Cardiac ventricle fibroblast (primary cell): Measurements from ENCODE around the gene C11orf98. TPM values are rescaled to one million over a fixed set of nuclear protein-coding genes. Genes with fewer than 3 reads are reported as not detected.

ENCODE experiments used
- total RNA-seq: library from RNA; depleted of rRNA; stranded (reverse); fragments of >200 nt; gene quantifications from 2 replicates; pipeline ENCODE4 v1.2.3, GENCODE V29; 2015

Gene C11orf98
- total RNA-seq, result 24.8 and 38.0 TPM in 2 replicates

GRCh38 chr11:62665075-62665598 is at the start of gene C11orf98, which contains the start of gene CSKMT:
C11orf98 (minus strand) TSS chr11:62665210; CDS start chr11:62665169, 41 bp downstream.
CSKMT (plus strand) TSS chr11:62665312; CDS start chr11:62665880, 568 bp downstream.

GRCh38 chr11:62707277-62707861 is 42.4 kb upstream of the C11orf98 start, which contains the start of the genes BSCL2 and GNG3:
BSCL2 (minus strand) TSS chr11:62707424; CDS start chr11:62707195, 229 bp downstream.
GNG3 (plus strand) TSS chr11:62707676; CDS start chr11:62708296, 620 bp downstream.

GRCh38 chr11:62689421-62690183 is 24.6 kb upstream of the C11orf98 start, which contains the start of gene LRRN4CL:
LRRN4CL (minus strand) TSS chr11:62689530; CDS start chr11:62688508, 1,022 bp downstream.

DNA sequence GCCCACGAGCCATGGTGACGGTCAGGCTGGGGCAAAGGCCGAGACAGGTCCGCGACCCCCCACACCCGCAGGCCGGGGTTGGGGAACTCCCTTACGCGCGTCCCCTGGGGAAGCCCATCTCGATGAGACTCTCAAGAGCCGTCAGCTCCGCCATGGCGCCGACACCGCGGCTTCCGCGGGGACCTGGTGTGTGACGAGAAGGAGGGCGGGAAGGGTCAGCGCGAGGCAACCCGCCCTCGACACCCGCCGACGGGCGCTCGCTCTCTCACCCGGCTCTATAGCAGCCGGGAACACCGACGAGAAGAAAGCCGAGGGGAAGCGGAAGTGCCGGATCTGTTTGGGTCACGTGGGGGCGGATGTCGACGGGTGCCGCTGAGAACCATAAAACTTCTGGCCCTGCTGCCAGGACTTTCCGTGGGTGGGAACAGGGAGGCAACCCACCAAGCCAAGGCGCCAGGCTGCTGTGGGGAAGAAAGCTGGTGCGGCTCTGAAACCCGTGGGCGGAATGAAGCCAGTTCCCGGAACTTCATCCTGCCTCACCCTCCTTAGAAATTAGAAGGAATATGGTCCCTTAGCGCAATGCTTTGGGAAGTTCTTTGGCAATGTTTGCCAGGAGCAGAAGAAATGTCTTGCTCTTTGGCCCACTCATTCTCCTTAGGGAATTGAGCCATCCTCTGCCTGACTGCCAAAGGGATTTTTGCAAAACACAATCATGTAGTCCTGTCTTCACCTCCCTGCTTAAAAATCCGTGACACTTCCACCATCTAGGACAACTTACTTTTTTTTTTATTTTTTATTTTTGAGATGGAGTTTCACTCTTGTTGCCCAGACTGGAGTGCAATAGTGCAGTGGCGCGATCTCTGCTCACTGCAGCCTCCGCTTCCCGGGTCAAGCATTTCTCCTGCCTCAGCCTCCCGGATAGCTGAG is 14.0 kb upstream of the C11orf98 start, which contains the start of gene UBXN1:
Gene UBXN1 (minus strand): TSS at position 304 of the 927 bp plus-strand sequence. CDS start 150 bp downstream, at position 154.

GRCh38 chr11:62671608-62672389 is 6.8 kb upstream of the C11orf98 start, which contains the start of the genes LBHD1 and UQCC3:
LBHD1 (minus strand) TSS chr11:62672267; CDS start chr11:62670031, 2,236 bp downstream.
UQCC3 (plus strand) TSS chr11:62671673; CDS start chr11:62671746, 73 bp downstream.

GRCh38 chr11:62645946-62646824 is 18.8 kb downstream of the C11orf98 start, which contains the start of gene GANAB:
GANAB (minus strand) TSS chr11:62646613; CDS start chr11:62646599, 14 bp downstream.

DNA sequence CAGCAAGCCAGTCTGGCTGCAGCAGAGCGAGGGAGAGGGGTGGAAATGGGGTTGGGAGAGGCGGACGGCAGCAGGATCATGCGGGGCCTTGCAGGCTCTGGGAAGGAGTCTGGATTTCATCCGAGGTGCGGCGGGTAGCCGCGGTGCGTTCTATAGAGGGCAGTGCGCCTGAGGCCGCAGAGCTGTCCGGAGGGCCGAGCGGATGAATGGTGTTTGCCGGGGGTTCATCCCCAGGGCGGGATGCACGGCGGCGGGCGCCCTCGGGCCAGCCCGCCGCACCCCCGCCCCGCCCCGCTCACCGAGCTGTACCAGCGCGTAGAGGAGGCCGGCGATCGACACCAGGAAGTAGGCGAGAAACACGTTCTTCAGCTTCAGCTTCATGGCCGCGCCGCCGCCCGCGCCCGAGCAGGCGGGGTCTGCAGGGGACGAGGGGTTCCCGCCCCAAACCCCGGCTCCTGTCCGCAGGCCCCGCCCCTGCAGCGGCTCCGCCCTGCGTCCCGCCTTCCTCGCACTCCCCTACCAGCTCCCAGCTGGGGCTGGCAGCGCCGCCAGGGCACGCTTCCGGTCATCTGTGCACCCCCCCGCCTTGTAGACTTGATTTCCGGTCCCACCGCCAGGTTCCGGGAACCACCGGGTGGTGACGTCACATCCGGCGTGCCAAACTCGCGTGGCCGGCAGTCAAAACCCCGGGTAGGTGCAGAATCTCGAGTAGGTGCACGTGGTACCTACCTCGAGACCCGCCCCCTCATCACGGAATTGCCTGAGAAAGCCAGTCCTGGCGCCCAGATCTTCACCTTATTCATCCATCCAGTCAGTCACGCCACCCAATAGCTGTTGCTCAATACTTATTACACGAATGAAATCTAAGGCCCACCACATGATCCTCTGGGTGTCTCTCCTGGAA is 43.2 kb downstream of the C11orf98 start, which contains the start of gene B3GAT3:
Gene B3GAT3 (minus strand): TSS at position 420 of the 904 bp plus-strand sequence. CDS start 39 bp downstream, at position 381.

Other genes with a start within 250 kb of the C11orf98 start
- not detected in 2 replicates for gene SCGB1A1, start 246.2 kb downstream of the C11orf98 start, total RNA-seq
- gene AHNAK, start 118.4 kb downstream of the C11orf98 start, total RNA-seq, result 438 and 502 TPM in 2 replicates
- 1,923 and 1,968 TPM in 2 replicates for gene EEF1G, start 91.3 kb downstream of the C11orf98 start, total RNA-seq
- gene TUT1, start 73.7 kb downstream of the C11orf98 start, total RNA-seq, result 10.5 and 11.9 TPM in 2 replicates
- gene MTA2, start 63.3 kb downstream of the C11orf98 start, total RNA-seq, result 45.8 and 56.8 TPM in 2 replicates
- gene EML3, start 52.4 kb downstream of the C11orf98 start, total RNA-seq, result 50.7 and 57.5 TPM in 2 replicates
- gene ROM1, start 52.0 kb downstream of the C11orf98 start, total RNA-seq, result 24.8 and 25.3 TPM in 2 replicates
- gene B3GAT3, start 43.2 kb downstream of the C11orf98 start, total RNA-seq, result 30.9 and 37.1 TPM in 2 replicates
- gene GANAB, start 18.6 kb downstream of the C11orf98 start, total RNA-seq, result 322 and 338 TPM in 2 replicates
- 24.1 and 26.5 TPM in 2 replicates for gene INTS5, start 11.9 kb downstream of the C11orf98 start, total RNA-seq
- 2.4 and 3.7 TPM in 2 replicates for gene CSKMT, start 102 bp upstream of the C11orf98 start, total RNA-seq
- gene UQCC3, start 6.5 kb upstream of the C11orf98 start, total RNA-seq, result 7.5 and 8.7 TPM in 2 replicates
- gene LBHD1, start 7.1 kb upstream of the C11orf98 start, total RNA-seq, result 4.2 and 7.4 TPM in 2 replicates
- gene UBXN1, start 13.9 kb upstream of the C11orf98 start, total RNA-seq, result 115 and 150 TPM in 2 replicates
- gene LRRN4CL, start 24.3 kb upstream of the C11orf98 start, total RNA-seq, result 8.5 and 15.5 TPM in 2 replicates
- gene BSCL2, start 42.2 kb upstream of the C11orf98 start, total RNA-seq, result 15.4 and 27.1 TPM in 2 replicates
- not detected in 2 replicates for gene GNG3, start 42.5 kb upstream of the C11orf98 start, total RNA-seq
- gene HNRNPUL2, start 62.2 kb upstream of the C11orf98 start, total RNA-seq, result 18.1 and 23.8 TPM in 2 replicates
- gene TTC9C, start 63.3 kb upstream of the C11orf98 start, total RNA-seq, result 22.8 and 36.6 TPM in 2 replicates
- gene ZBTB3, start 89.0 kb upstream of the C11orf98 start, total RNA-seq, result 9.4 and 10.8 TPM in 2 replicates
- 66.3 and 67.2 TPM in 2 replicates for gene POLR2G, start 96.4 kb upstream of the C11orf98 start, total RNA-seq
- gene TAF6L, start 106.2 kb upstream of the C11orf98 start, total RNA-seq, result 11.8 and 13.9 TPM in 2 replicates
- 60.1 and 80.1 TPM in 2 replicates for gene TMEM179B, start 122.2 kb upstream of the C11orf98 start, total RNA-seq
- gene TMEM223, start 126.8 kb upstream of the C11orf98 start, total RNA-seq, result 25.8 and 27.7 TPM in 2 replicates
- 33.1 and 35.5 TPM in 2 replicates for gene NXF1, start 140.2 kb upstream of the C11orf98 start, total RNA-seq
- 31.7 and 41.2 TPM in 2 replicates for gene STX5, start 166.8 kb upstream of the C11orf98 start, total RNA-seq
- not detected in 2 replicates for gene TEX54, start 167.6 kb upstream of the C11orf98 start, total RNA-seq
- 24.5 and 29.2 TPM in 2 replicates for gene WDR74, start 174.4 kb upstream of the C11orf98 start, total RNA-seq
- gene SLC3A2, start 215.7 kb upstream of the C11orf98 start, total RNA-seq, result 96.0 and 99.3 TPM in 2 replicates